HG03175 (cell line): ENCODE data around the gene ST8SIA6.
"Not testable (repeated sequence)": the region's sequence is repeated elsewhere in the genome, so short reads cannot be mapped to it uniquely, and the experiment has no call there.

Experiments
- ATAC-seq: cut with Tn5 transposase; IDR thresholded peaks from one replicate; pipeline ENCODE4 v1.9.1; 2021; ENCODE audit warnings: mild to moderate bottlenecking, moderate library complexity; ENCODE audit not compliant: unreplicated experiment

Gene ST8SIA6

DNA sequence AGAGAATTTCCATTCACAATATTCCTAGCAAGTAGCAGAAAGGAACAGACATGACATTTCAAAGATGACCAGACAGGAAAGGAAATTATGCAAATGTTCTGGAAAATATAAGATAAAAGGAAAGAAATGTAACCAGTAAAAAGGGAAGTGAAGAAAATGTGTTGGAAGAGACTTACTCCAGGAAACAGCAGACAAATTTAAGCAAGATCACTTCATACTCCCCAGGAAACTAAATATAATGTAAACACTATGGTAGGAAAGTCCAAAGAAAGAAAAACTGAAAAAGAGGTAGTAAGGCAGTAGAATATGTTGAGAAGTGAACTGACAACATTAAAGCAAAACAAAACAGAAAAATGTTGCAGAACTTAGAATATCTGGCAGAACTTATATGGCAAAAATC is 6.4 kb upstream of the ST8SIA6 start:
- no peak for ATAC-seq

DNA sequence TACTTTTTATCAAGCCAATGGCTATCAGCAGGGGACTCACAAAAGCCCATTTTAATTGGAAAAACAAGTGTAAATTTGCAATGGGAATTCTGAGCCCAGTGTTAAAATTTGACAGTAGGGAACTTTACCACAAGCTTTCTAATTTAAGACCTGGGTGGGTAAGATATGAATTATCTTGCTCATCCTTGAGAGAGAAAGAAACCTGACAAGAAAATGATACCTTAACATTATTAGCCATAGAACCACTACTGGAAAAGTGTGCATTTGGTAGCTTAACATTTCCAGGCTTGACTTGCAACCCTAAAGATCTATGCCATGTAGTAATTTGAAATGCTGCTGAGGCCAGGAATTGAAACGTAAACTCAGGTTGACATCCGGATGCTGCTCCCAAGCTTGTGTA is 2.7 kb upstream of the ST8SIA6 start:
- no peak for ATAC-seq

DNA sequence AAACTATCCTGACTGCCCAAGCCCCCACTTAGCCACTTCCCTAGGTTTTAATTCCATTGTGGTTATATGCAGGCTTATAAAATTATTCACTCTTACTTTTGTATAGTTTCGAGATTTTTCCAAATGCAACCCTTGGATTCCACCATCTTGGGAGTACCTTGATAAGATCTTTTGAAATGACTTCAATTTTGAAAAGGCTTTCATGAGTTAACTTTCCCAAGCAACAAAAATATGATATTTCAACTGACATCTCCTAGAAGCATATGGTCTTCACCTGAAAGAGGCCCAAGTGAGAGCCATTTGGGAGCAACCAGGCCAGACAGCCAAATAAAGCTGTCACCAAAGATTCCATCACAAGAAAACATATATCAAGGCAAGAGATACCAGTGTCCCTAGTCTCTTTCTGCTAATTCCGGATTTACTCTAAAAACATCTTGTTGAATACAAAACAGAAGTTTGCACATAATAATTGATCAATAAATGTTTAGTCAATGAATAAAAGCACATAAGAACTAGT is 1.7 kb upstream of the ST8SIA6 start:
- ATAC-seq: no peak

DNA sequence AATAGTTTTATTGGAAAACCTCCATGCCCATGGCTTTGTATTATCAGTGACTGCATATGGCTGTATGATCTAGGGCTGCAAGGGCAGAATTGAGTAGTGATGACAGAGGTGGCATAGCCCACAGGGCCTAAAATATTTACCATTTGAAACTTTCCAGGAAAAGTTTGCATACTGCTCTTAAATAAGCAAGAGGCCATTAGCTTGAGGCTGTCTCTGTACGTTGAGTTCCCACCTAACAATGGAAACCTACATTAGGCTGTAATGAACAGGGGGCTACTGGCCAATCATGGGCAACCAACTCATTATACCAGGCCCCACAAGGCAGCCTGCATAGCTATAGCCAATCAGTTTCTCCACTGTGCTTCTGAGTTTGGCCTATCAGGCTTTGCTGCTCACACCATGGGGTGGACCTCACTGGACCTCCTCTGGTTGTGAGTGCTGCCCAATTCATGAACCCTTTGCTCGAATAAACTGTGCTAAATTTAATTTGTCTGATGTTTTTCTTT is 673 bp upstream of the ST8SIA6 start:
- ATAC-seq: no peak

DNA sequence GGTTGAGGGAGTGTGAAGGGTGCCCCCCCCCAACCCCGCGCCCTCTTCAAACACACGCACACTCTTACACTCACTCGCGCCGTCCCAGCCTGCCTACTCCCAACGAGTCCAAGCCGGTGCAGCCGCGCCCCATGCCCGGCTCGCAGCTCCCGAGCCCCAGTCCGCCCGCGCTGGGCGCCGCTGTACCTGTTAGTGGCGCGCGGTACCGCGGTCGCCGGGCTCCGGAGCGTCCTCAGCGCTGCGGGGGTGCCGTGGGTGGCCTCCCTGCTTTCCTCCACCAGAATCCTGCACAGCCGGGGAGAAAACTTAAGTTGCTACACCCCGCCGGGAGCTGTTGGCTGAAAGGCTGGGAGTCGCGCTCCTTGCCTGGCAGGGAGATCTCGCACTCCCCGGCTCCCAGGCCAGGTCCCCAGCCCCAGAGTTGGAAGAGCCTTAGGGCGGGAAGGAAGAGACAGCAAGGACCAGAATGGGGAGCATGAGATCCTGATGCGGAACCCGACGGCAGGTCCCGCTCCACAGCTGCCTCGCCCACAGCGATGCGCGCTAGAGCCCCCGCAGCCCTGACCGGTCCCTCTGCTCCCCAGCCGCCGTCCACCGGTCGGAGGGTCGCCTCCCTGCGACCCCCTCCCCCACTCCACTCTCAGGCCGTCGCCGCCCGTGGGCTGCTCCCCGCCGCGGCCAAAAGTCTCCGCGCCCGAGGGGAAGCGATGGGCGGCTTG is 863 bp downstream of the ST8SIA6 start:
- peak; percentile 42 for ATAC-seq

DNA sequence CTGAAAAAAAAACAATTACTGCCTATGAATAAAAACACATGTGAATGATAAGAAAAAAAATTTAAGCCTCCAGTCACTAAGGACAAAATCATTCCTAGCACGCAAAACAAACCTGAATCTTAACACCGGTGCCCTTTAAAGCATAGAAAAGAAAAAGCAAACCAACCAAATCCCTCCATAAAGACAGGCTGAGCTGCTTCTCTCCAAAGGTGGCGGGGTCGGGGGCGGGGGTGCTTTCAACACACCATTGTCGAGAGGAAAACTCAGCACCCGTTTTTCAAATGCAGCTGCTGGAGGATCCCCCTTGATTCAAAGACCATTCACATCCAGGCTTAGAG is 1.4 kb downstream of the ST8SIA6 start:
- no peak for ATAC-seq

DNA sequence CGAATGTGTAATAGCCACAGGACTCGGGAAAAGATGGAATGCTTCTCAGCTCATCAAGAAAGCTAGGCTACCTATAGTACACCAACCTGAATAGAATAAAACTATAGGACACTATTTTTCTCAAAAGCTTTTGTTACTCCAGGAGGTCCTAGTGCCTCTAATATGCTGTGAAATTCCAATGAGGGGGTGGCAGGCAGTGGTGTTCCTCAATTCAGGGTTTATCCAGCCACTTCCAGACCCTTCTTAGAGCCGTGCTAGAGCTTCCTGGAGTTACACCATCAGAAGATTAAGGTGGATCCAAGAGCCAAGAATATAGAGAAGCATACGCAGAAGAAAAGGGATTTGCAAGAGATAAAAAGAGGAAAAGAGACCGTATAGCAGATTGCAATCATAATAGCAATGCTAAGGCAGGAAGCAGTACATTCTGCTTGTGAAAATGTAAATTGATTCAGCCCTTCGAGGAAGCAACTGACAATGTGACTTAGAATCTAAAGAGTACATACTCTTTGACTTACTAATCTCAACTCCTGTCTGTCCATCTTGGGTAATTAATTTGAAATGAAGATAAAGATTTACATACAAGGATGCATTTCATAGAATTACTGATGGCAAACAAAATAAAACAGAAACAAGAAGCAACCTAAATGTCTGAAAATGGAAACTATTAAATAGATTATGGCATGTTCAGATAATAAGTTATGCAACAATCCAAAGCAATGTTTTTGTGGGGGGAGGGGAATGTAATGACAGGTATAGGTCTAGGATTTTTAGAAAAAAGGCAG is 2.1 kb downstream of the ST8SIA6 start:
- no peak for ATAC-seq

DNA sequence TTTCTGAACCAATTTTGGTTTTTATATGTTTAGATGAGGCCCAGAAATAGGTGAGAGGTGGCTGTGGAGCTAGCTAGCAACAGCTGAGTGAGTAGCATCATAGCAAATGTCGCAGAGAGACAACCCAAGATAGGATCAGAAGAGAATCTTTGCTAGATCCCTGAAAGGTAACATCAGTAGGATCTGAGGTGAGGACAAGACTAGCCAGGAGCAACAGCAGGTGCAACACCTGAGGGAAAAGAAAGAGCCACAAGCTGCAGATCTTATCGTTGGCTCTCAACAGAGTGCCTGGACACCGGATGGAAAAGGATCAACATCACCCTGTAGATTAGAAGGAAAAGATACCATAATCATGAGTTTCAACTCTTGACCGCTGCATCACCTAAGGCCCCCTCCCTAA is 4.4 kb downstream of the ST8SIA6 start:
- no peak for ATAC-seq

DNA sequence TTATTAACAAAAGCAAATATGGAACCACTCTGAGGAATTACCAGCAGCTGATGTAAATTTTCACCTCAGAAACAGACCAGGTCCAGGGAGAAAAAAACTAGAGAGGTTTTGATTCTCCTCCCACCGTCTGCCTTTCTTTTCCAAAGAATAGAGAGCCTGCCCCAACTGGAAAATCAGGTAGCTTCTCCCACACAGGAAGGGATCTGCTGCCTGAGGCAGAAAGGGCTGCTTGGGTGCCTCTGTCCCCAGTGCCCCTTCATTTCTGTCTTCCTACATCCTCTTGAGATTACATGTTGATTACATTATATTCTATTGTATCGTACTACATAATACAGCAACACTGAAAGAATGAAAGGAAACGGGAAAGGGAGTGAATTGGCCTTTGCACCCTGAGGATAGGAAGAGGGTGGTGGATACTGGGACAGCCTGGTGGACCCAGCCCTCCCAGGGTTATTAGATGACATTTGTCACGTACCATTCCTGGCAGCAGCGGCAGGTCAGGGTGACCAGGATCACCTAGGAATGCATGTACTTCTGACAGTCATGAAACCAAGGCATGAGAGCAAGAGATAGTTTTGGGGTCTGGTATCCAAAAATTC is 8.9 kb downstream of the ST8SIA6 start:
- no peak for ATAC-seq

DNA sequence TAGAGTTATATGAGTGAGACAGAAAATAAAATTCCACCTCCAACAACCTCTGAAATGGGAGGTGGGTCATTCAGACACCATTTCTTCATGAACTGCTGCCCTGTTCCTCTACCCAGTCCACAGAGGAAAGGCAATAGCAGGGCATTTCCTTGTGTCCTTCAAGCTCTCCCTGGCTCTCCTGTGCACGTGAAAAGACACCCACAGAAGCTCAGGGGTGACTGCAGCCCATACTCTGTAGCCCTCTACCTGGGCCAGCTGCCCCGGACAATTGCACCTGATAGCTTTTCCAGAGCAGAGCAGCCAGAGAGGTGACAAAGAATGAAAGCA is 10.0 kb downstream of the ST8SIA6 start:
- ATAC-seq: peak; percentile 31

DNA sequence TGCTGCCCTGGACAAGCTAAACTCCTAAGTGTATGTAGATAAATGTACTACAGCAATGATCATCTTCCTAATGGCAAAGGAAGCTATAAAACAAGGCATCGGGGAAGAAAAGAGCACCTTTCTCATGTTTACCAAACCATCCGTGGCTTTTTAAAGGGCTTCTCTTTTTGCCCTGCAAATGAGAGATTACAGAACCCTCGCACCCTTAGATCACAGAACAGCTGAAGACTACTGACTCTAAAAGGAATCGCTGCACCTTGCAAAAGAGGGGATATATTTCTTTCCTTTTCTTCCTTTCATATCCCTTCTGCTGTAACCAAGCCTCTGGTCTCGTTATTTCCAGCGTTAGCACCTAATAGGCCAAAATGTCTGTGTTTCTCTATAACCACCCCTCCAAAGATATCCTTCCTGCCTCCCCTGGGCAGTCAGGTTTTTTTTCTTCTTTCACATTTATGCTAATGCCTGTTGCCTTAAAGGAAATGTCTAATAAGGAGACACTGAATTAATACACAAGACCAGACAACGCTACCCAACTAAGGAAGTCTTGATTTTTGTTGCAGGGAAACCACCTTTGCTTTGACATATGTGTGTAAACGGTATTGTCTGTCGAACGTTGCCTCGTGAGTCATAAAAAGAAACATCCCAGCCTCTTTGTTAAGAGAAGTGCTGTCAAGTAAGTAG is 10.5 kb downstream of the ST8SIA6 start:
- ATAC-seq: peak; percentile 86

DNA sequence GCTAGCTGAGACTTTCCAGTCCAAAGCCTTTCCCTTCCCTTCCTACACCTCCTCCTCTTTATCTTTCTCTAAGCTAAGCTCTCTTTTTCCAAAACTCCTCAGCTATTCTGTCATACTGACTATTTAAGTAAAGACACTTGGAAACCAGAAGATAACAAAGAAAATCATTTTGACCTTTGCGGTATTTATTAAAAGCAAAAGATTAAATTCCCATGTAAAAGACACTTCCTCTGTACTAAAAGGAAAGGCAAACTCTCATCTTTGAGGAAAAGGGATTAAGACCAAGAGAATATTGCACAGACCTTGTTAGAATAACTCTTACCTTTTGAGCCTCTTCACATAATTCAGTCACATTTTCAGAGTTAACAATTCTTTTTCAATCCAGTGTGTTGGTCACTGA is 15.8 kb downstream of the ST8SIA6 start:
- ATAC-seq: no peak

DNA sequence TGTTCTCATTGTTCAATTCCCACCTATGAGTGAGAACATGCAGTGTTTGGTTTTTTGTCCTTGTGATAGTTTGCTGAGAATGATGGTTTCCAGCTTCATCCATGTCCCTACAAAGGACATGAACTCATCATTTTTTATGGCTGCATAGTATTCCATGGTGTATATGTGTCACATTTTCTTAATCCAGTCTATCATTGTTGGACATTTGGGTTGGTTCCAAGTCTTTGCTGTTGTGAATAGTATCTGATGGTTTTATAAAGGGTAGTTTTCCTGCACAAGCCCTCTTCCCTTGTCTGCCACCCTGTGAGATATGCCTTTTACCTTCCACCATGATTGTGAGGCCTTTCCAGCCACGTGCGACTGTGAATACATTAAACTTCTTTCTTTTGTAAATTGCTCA is 17.8 kb downstream of the ST8SIA6 start:
- ATAC-seq: not testable (repeated sequence)

DNA sequence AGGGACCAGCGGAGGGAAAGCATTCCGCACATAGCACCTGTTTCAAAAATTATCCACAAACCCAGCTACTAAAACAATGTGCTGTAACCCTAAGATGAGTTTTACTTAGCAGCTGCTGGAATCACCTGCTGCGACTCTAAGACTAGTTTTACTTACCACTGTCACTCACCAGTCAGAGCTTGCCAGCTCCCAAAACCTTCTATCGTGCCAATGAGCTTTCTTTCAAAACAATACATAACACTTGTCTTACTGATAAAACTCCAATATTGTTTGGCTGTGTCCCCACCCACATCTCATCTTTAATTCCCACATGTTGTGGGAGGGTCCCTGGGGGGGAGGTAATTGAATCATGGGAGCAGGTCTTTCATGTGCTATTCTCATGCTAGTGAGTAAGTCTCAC is 18.4 kb downstream of the ST8SIA6 start:
- no peak for ATAC-seq

DNA sequence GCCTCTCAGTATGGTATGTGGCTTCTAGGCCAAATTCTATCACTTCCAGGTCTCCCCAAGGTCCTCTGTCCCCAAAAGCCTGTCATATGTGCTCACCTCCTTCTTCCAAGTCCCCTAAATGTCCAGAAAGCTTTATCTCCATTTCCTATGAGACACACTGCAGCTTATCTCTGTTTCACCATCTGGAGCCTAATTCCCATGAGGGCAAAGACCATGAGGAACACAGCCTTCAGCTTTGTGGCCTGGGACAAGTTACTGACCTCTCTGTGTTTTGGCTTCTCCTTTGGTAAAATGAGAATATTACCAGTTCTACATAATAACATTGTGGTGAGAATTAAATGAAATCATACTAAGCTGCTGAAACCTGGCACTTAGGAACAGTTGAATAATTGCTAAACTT is 19.2 kb downstream of the ST8SIA6 start:
- no peak for ATAC-seq

DNA sequence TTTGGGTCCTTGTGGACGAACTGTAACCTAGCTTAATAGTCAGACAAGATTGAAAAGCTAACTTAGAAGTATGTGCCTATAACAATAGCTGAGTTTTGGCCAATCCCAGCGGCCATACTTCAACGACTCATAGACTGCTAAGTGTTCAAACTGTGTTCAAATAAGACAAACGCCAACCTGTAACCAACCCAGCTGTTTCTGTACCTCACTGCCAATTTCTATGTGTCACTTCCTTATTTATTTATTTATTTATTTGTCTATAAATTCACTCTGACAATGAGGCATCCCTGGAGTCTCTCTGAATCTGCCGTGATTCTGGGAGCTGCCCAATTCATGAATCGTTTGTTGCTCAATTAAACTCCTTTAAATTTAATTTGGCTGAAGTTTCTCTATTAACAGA is 21.7 kb downstream of the ST8SIA6 start:
- no peak for ATAC-seq

DNA sequence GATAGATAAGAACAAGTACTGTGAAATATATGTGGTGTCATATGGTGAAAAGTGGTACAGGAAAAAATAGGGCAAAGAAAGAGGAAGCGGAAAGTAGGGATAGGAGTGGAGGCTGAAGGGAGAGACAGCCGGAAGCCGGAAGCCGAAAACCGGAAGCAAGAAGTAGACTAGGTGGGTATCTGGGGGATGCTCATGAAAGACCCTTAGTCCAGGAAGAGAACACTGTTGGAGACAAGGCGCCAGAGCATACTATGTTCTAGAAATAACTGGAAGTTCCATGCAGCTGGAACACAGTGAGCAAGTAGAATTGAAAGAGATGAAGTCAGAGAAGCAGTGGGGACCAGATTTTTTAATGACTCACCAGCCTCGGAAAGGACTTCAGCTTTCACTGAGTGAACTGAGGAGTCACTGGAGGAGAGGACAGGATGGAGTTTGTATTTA is 22.5 kb downstream of the ST8SIA6 start:
- no peak for ATAC-seq

DNA sequence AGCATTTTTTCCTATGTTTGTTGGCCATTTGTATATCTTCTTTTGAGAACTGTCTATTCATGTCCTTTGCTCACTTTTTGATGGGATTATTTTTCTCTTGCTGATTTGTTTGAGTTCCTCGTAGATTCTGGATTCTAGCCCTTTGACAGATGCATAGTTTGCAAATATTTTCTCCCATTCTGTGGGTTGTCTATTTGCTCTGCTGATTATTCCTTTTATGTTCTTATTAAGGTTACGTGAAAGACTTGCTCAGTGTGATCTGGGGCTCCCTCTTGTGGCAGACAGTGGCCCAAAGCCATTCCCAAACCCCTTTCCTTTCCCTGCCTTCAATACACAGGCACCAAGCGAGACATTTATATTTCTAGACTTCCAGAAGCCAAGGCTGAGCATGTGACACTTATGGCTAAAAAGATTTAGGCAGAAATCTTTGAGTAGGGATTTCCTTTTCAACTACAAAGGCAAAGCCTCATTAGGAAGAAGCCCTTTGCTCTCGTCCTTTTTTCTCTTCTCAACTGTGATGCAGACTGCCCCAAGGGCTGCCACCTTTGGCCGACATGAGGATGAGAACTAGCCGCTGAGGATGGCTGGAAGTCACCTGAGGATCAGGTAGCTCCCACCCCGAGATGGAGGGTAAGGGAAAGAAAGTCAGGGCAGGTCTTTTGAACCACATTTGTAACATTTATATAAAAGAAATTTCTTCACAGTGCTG is 23.6 kb downstream of the ST8SIA6 start:
- no peak for ATAC-seq

DNA sequence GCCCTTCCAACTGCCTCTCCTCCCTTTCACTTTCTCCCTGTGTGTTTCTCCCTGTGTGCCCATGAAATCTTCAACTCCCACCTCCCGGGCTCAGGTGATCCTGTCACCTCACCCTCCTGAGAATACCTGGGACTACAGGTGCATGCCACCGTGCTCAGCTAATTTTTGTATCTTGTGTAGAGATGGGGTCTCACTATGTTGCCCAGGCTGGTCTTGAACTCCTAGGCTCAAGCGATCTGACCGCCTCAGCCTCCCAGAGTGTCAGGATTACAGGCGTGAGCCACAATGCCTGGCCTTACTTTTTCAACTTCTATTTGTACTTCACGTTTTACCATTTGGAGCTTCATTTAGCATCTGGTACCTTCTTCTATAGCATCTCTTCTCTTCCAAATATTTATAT is 24.9 kb downstream of the ST8SIA6 start:
- no peak for ATAC-seq

DNA sequence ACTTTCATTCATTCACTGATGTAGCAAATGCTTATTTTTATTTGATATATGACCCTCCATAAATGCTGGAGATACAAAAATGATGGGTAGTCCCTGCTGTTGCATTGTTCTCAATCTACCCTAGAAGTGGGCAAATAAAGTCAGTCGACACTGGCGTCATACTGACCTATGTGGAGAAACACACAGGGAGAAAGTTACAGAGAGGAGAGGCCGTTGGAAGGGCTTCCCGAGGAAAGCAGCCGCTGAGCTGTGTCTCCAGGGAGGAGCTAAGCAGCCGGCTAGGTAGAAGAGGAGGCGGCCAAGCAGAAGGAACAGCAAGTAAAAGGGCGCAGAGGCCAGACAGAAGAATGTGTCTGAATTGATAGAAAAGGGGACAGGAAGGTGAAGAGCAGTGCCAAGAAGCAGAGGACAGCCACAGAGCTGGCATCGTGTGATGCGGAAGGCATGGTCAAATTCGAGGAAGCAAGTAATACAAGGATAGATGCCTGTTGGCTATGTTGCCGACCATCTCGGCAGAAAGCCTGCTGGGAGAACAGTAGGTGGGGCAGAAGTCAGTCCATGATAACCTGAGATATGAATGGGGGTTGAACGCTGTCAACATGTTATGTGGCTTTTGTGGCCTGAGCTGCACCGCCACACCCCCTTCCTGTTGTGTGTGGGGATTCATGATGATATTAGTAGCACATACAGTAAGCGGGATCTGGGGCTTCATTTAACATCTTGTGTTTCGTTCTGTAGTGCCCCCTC is 25.9 kb downstream of the ST8SIA6 start:
- ATAC-seq: peak; percentile 71
